ENCODE results near the gene AFF3. TPM values are rescaled to one million over a fixed set of nuclear protein-coding genes. Genes with fewer than 3 reads are reported as not detected.

AFF3 gene
- total and polyA plus RNA-seq, 4 donors, result 4.2 to 90.9 (median 14.6) TPM

DNA sequence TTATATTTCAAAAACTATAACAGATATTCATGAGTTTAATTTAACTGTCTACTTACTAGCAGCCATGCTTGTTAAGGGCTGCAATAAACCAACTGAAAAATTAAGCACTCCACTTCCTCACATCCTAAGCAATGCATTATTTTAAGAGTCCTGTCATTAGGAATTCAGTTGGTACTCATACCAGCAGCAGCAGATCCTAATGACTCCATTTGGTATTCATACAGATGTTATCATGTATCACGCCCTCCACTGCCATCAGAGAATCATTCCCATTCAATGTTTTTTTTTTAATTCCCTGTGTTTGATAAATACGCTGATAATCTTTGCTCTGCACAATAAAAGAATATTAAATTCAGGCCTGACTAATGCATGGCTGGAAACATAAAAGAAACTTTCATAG lies 236.8 kb downstream of the AFF3 start:
- no peaks in the 10 kb centered on the region for H3K36me3 ChIP-seq (ENCODE audit: control insufficient read depth in 4 of 4, insufficient read depth in 4 of 4, low read length in 4 of 4)
- H3K9me3 ChIP-seq (ENCODE audit: control insufficient read depth in 4 of 4, insufficient read depth in 3 of 4, low read length in 3 of 4), result peaks cover 0 to 2% (median 0%) of the 10 kb centered on the region in 4 donors
- H3K4me3 ChIP-seq, result no peak overlapping the region
- H3K9ac ChIP-seq (ENCODE audit: insufficient read depth in 1 of 2, low read length in 2 of 2), result no peak overlapping the region
- peaks cover 0 to 10% (median 7%) of the 10 kb centered on the region in 5 donors for H3K4me1 ChIP-seq (ENCODE audit: control insufficient read depth in 5 of 5, insufficient read depth in 5 of 5, low read length in 5 of 5)
- TF ChIP-seq CTCF (IDR thresholded peaks at IDR 0.05; ENCODE audit: control extremely low read depth, extremely low read depth), result no peak
- no peak for ATAC-seq (ENCODE audit: insufficient read depth, low FRiP score)
- H3K27me3 ChIP-seq (ENCODE audit: control insufficient read depth in 3 of 3, insufficient read depth in 3 of 3, low read length in 2 of 3), result no peaks in the 10 kb centered on the region
- H3K27ac ChIP-seq (ENCODE audit: low read depth in 1 of 2, low read length in 1 of 2), result no peak overlapping the region
- WGBS, 2 donors, result 78 to 88% methylated on average over 2 of the region's 2 CpGs
- no peak for DNase-seq

GRCh38 chr2:99905025-99905424 lies 237.4 kb downstream of the AFF3 start:
- H3K27me3 ChIP-seq (ENCODE audit: control insufficient read depth in 3 of 3, insufficient read depth in 3 of 3, low read length in 2 of 3), result no peaks in the 10 kb centered on the region
- no peaks in the 10 kb centered on the region for H3K36me3 ChIP-seq (ENCODE audit: control insufficient read depth in 4 of 4, insufficient read depth in 4 of 4, low read length in 4 of 4)
- H3K9me3 ChIP-seq (ENCODE audit: control insufficient read depth in 4 of 4, insufficient read depth in 3 of 4, low read length in 3 of 4), result peaks cover 0 to 2% (median 0%) of the 10 kb centered on the region in 4 donors
- H3K9ac ChIP-seq (ENCODE audit: insufficient read depth in 1 of 2, low read length in 2 of 2), result no peak overlapping the region
- DNase-seq, result no peak
- 84 to 94% methylated on average over 5 of the region's 5 CpGs for WGBS, 2 donors
- H3K4me3 ChIP-seq, result no peak overlapping the region
- ATAC-seq (ENCODE audit: insufficient read depth, low FRiP score), result no peak
- no peak for TF ChIP-seq CTCF (IDR thresholded peaks at IDR 0.05; ENCODE audit: control extremely low read depth, extremely low read depth)
- H3K4me1 ChIP-seq (ENCODE audit: control insufficient read depth in 5 of 5, insufficient read depth in 5 of 5, low read length in 5 of 5), result peaks cover 0 to 10% (median 7%) of the 10 kb centered on the region in 5 donors
- peak overlapping the region in 1 of 2 donors; percentile 0 for H3K27ac ChIP-seq (ENCODE audit: low read depth in 1 of 2, low read length in 1 of 2)

DNA sequence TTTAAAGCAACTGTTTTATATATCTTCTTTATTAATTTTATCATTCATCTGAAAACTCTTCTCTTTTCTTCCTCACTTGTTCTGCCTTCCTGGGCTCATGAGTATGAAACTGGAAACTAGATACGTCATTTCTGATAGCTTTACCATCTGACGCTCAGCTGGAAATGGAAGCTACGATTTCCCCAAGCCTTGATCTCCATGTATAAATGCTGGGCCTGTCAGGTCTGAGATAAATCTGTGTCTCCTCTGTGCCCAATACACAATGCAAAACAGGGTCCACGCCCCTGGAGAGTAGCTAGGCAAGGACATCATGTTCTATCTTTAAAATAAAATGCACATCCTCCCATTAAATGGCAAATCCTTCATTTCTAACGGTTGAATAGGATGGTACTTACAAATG lies 238.4 kb downstream of the AFF3 start:
- Histone ChIP-seq H3K4me1 (ENCODE audit: control insufficient read depth in 5 of 5, insufficient read depth in 5 of 5, low read length in 5 of 5) (peaks cover 0 to 10% (median 7%) of the 10 kb centered on the region in 5 donors), H3K27ac (ENCODE audit: low read depth in 1 of 2, low read length in 1 of 2) (no peak overlapping the region), H3K4me3 (no peak overlapping the region), H3K27me3 (ENCODE audit: control insufficient read depth in 3 of 3, insufficient read depth in 3 of 3, low read length in 2 of 3) (no peaks in the 10 kb centered on the region), H3K9ac (ENCODE audit: insufficient read depth in 1 of 2, low read length in 2 of 2) (no peak overlapping the region), H3K36me3 (ENCODE audit: control insufficient read depth in 4 of 4, insufficient read depth in 4 of 4, low read length in 4 of 4) (no peaks in the 10 kb centered on the region), H3K9me3 (ENCODE audit: control insufficient read depth in 4 of 4, insufficient read depth in 3 of 4, low read length in 3 of 4) (peaks cover 0 to 2% (median 0%) of the 10 kb centered on the region in 4 donors)
- DNase-seq, result no peak
- no peak for ATAC-seq (ENCODE audit: insufficient read depth, low FRiP score)
- 70 to 84% methylated on average over 5 of the region's 5 CpGs for WGBS, 2 donors
- no peak for TF ChIP-seq CTCF (IDR thresholded peaks at IDR 0.05; ENCODE audit: control extremely low read depth, extremely low read depth)

- Histone ChIP-seq H3K27me3 (ENCODE audit: control insufficient read depth in 3 of 3, insufficient read depth in 3 of 3, low read length in 2 of 3) (no peaks in the 10 kb centered on the region), H3K9ac (ENCODE audit: insufficient read depth in 1 of 2, low read length in 2 of 2) (no peak overlapping the region), H3K9me3 (ENCODE audit: control insufficient read depth in 4 of 4, insufficient read depth in 3 of 4, low read length in 3 of 4) (peaks cover 0 to 2% (median 0%) of the 10 kb centered on the region in 4 donors), H3K27ac (ENCODE audit: low read depth in 1 of 2, low read length in 1 of 2) (no peak overlapping the region), H3K4me1 (ENCODE audit: control insufficient read depth in 5 of 5, insufficient read depth in 5 of 5, low read length in 5 of 5) (peaks cover 0 to 14% (median 2%) of the 10 kb centered on the region in 5 donors), H3K4me3 (no peak overlapping the region), H3K36me3 (ENCODE audit: control insufficient read depth in 4 of 4, insufficient read depth in 4 of 4, low read length in 4 of 4) (no peaks in the 10 kb centered on the region)
- DNase-seq (peak; percentile 26 to 52 (median 36)), ATAC-seq (ENCODE audit: insufficient read depth, low FRiP score) (no peak)
- TF ChIP-seq CTCF (IDR thresholded peaks at IDR 0.05; ENCODE audit: control extremely low read depth, extremely low read depth), result no peak
- WGBS, 2 donors, result 91 to 95% methylated on average over 7 of the region's 7 CpGs
These were observed 241.8 kb downstream of the AFF3 start for GRCh38 chr2:99900556-99900955.

Data from lung (tissue), 12 donors.